Skin epidermis (tissue), 12 donors: ENCODE results near the gene LRRC61.

Source experiments
- H3K27ac ChIP-seq, 21 experiments: fragments of 200-600 bp; sonication (generic) in 11 of 21; one replicate each; pipeline ENCODE4 v1.5.0; 2020; ENCODE audit warnings: mild to moderate bottlenecking in 3 of 21, inconsistent platforms in 2 of 21, moderate library complexity in 2 of 21
- H3K4me3 ChIP-seq, 7 experiments: fragments of 200-600 bp; sonication (generic) in 2 of 7; one replicate each; pipeline ENCODE4 v1.5.0; 2020; ENCODE audit warnings: inconsistent platforms in 2 of 7, mild to moderate bottlenecking in 2 of 7, moderate library complexity in 1 of 7

Gene LRRC61

GRCh38 chr7:150344299-150344698 is 21.1 kb downstream of the LRRC61 start:
- Histone ChIP-seq H3K4me3 (no peak overlapping the region), H3K27ac (no peak overlapping the region)

DNA sequence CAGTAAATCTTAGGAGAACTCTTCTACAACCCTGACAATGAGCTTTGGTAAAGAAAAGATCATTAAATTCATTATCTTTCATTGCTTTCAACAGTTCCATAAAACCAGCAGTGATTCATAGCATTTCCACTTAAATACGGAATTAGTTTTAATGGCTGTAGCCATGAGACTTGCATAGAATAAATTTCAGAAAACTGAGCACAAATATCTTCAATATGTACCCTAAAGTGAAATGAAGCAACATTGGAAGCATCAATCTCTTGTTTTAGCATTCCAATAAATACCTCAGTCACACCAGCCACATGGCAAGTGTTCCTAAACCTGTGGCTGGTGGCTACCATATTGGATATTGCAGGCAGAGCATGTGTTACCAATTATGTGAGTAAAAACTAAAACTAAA is 21.9 kb downstream of the LRRC61 start:
- Histone ChIP-seq H3K4me3 (no peak overlapping the region), H3K27ac (no peak overlapping the region)

- H3K4me3 ChIP-seq: no peak overlapping the region
- H3K27ac ChIP-seq: no peak overlapping the region
Measured at GRCh38 chr7:150346922-150347321, 23.8 kb downstream of the LRRC61 start.

DNA sequence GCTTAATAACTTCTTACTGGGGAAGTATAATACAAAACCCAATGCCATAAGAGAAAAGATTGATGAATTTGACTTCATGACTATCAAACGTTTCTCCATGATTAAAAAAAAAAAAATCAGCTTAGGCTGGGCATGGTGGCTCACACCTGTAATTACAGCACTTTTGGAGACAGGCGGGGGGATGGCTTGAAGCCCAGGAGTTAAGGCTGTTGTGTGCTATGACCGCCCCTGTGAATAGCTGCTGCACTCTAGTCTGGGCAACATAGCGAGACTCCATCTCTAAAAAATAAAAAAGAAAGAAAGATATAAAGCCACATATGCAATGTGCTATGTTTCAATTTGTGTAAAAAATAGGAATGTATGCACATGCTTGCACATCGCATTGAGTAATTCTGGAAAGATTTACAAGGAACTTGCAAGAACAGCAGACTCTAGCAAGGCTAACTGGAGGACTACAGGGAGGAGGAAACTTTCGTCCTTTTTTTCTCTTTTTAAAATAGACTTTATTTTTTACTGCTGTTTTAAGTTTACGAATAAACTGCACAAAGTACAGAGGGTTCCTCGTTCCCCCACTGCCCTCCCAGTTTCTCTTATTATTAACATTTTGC is 28.5 kb downstream of the LRRC61 start:
- Histone ChIP-seq H3K4me3 (no peak overlapping the region), H3K27ac (no peak overlapping the region)

DNA sequence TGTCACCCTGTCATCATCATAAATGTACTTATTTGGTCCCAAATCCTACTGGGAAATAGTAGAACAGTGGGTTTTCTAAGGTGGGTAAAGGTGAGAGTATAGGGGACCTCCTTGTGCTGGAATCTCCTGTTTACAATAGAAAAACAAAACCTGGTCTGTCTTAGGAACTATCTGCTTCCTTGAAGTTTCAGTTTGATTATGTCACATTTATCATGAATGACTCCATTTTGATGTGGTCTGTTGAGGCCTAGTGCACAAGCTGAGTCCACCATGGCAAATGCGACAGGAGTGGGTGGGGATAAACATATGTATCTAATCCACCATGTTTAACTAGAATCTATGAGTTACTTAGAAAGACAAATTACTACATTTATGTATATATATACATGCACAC is 32.5 kb downstream of the LRRC61 start:
- H3K27ac ChIP-seq: peak overlapping the region in 1 of 21 experiments; percentile 1
- H3K4me3 ChIP-seq: no peak overlapping the region

DNA sequence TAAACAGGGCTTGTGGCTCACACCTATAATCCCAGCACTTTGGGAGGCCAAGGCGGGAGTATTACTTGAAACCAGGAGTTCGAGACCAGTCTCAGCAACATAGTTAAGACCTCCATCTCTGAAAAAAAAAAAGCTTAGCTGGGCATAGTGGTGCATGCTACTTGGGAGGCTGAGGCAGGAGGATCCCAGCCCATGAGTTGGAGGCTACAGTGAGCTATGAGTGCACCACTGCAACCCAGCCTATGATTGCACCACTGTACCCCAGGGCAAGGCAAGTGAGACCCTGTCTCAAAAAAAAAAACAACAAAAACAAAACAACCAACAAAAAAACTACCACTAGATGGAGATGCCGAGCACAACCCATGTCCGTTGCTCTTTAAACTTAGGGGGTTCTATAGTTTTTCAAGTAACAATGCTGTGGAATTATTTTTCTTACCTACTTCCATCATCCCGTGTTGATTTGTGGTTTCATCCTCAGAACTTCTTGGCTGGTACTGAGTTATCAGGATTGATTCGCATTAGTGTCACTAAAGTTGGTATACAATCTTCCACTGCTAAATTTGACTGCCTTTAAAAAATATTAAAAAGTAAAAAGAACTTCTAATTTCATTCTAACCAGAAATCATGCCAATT is 33.2 kb downstream of the LRRC61 start:
- Histone ChIP-seq H3K27ac (no peak overlapping the region), H3K4me3 (no peak overlapping the region)

DNA sequence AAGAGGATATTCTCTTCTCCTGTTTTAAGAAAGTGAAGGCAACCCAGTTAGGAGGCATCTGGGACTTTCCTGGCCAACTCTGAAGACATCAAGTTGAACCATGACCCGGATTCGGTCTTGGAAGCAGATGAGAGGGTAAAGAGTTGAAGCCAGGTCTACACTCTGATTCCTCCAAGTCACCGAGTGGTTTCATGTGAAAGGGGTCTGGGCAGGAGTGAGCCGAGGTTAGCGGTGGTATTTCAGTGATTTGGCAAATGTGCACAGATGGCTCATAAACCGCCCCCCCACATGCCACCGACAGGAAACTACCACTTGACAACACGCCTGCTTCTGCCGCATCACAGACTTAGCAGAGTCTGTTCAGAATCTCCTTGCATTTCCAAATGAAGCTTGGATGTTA is 34.1 kb downstream of the LRRC61 start:
- Histone ChIP-seq H3K4me3 (no peak overlapping the region), H3K27ac (peak overlapping the region in 4 of 21 experiments; percentile 15 to 53 (median 34))

DNA sequence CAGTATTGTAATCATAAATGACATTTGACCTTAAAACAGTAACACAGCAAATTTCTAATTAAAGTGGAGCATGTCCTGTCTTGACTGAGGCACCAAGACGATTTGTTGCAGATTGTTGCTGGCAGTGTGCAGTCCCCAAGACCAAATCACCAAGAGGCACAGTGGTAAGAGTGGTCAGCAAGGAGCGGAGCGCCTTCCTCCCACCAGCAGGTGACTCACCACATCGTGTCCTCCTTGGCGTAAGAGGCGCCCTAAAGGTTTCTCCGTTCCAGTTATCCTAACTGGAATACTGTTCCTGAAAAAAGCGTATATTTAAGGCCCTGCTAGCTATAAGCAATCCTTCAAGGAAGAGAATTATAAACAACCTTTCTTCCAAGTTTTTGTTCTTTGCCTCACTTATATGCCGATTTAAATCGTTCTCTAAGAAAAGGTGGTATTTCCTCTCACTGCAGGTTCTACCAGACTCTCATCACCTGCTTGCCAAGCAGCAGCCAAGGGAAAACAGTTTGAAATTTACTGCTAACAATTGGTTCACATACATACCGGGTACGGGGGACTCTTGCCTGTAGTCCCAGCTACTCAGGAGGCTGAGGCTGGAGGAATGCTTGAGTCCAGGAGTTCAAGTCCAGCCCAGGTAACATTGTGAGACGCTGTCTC is 34.7 kb downstream of the LRRC61 start:
- Histone ChIP-seq H3K4me3 (no peak overlapping the region), H3K27ac (peak overlapping the region in 4 of 21 experiments; percentile 15 to 53 (median 34))

DNA sequence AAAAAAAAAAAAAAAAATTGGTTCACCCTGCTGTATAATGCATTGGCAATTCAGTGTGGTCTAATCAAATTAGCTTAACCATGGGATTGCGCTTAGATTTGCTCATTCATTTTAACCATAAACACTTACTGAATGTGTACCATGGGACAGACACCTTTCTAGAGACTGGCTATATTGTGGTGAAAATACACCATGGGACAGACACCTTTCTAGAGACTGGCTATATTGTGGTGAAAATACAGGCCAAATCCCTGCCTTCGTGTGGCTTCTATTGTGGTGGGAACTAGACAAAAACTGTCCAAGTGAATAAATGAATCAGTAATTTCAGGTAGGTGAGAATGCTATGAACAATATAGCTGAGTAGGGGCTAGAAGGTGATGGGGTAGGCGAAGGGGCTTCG is 35.3 kb downstream of the LRRC61 start:
- Histone ChIP-seq H3K27ac (no peak overlapping the region), H3K4me3 (no peak overlapping the region)

DNA sequence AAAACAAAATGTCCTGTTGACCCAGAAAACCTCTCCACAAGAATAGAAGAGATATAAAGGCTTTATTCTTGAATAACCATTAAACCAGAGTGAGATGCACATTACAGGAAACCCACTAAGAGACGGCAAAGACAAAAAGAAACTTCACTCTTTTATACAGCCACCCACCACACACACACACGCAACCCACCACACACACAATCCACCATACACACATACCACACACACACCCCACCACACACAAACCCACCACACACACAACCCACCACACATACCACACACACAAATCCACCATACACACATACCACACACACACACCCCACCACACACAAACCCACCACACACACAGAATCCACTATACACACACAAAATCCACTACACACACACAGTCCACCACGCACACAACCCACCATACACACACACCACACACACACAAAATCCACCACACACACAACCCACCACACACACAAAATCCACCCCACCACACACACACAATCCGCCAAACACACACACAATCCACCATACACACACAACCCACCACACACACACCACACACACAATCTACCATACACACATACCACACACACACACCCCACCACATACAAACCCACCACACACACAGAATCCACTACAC is 36.0 kb downstream of the LRRC61 start:
- Histone ChIP-seq H3K27ac (no peak overlapping the region), H3K4me3 (no peak overlapping the region)

DNA sequence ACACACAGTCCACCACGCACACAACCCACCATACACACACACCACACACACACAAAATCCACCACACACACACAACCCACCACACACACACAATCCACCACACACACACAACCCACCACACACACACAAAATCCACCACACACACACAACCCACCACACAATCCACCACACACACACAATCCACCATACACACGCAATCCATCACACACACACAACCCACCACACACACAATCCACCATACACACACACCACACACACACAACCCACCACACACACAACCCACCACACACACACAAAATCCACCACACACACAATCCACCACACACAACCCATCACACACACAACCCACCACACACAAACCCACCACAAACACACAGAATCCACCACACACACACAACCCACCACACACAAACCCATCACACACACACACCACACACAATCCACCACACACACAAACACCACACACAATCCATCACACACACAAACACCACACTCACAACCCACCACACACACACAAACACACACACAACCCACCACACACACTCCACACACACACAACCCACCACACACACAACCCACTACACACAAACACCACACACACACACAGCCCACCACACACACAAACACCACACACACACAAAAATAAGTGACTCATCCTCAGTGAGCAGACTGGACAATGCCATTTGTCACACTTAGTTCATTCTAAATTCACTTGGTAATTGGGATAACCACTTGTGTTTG is 36.6 kb downstream of the LRRC61 start:
- Histone ChIP-seq H3K4me3 (no peak overlapping the region), H3K27ac (no peak overlapping the region)

DNA sequence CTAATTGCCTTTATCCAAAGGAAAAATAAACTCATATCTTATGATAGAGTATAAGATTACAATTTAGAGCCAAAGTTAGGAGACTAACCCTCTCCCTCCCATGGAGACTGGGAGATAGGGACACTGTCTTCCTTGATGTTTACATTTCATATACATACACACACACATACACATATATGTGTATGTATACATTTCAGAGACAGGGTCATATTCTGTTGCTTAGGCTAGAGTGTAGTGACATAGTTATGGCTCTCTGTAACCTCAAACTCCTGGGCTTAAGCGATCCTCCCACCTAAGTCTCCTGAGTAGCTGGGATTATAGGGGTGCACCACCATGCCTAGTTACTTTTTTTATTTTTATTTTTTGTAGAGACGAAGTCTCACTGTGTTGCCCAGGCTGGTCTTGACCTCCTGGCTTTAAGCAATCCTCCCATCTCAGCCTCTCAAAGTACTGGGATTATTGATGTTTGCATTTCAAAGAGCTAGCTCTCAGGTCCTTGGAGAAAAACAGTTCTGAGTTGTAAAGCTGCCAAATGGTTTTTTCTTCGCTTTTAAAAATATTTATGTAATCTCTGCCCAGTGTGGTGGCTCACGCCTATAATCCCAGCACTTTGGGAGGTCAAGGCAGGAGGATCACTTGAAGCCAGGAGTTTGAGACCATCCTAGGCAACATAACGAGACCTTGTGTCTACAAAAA is 37.4 kb downstream of the LRRC61 start:
- H3K27ac ChIP-seq: no peak overlapping the region
- H3K4me3 ChIP-seq: no peak overlapping the region

DNA sequence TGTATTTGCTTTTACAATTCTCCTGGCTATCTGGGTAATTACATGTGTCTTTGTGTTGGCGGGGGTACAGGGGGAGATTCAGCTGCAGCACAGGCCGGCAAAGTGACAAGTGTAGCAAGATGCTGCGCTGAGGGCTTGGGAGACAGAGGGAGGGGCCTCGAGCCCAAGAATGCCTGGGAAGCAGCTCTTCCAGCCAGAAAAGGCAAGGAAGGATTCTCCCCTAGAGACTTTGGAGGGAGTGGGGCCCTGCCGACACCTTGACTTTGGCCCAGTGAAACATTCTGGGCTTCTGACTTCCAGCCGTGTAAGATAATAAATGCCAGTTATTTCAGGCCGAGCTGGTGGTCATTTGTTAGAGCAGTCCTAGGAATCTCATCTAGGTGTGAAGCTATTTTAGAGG is 38.2 kb downstream of the LRRC61 start:
- H3K4me3 ChIP-seq: no peak overlapping the region
- no peak overlapping the region for H3K27ac ChIP-seq

GRCh38 chr7:150361807-150362621 is 38.9 kb downstream of the LRRC61 start:
- Histone ChIP-seq H3K27ac (no peak overlapping the region), H3K4me3 (no peak overlapping the region)

DNA sequence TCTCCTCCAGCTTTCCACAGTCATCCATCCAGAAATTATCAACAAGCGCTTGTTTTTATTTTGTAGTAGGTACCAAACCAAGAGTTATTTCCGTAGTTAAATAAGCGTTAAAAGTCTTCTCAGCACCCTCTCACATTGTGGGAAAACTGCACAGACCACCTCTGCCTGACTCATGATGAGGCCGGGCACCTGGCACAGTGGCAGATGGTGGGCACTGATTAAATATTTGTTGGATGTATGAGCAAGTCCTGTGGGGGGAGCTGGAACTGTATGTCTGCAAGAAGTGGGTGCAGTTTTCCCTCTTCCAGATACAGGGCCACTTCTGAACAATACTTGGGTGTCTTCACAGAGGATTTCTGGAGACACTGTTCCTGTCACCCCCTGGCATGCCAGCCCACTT is 40.2 kb downstream of the LRRC61 start:
- H3K27ac ChIP-seq: peak overlapping the region in 4 of 21 experiments; percentile 13 to 97 (median 46)
- H3K4me3 ChIP-seq: no peak overlapping the region

GRCh38 chr7:150363872-150364271 is 40.7 kb downstream of the LRRC61 start:
- Histone ChIP-seq H3K4me3 (no peak overlapping the region), H3K27ac (peak overlapping the region in 4 of 21 experiments; percentile 13 to 97 (median 47))

DNA sequence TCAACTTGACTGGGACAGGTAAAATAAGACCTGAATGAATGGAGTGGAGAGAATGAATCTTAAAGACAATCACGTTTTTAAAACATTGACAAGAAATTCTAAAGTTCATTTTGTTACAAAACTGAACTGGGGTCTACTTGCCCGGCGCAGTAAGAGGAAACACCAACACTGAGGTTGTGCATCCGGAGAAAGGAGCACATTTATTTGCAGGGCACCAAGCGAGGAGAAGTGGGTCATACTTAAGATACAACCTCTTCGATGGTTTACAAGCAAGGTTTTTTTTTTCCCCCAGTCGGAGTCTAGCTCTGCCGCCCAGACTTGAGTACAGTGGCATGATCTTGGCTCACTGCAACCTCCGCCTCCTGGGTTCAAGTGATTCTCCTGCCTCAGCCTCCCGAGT is 42.0 kb downstream of the LRRC61 start:
- H3K4me3 ChIP-seq: no peak overlapping the region
- peak overlapping the region in 8 of 21 experiments; percentile 5 to 97 (median 38) for H3K27ac ChIP-seq

GRCh38 chr7:150365673-150366398 is 42.7 kb downstream of the LRRC61 start:
- Histone ChIP-seq H3K4me3 (no peak overlapping the region), H3K27ac (peak overlapping the region in 12 of 21 experiments; percentile 5 to 97 (median 38))
